ENCODE measurements around the gene RNF181.
"Not testable (repeated sequence)": the region's sequence is repeated elsewhere in the genome, so short reads cannot be mapped to it uniquely, and the experiment has no call there.

Gene RNF181

DNA sequence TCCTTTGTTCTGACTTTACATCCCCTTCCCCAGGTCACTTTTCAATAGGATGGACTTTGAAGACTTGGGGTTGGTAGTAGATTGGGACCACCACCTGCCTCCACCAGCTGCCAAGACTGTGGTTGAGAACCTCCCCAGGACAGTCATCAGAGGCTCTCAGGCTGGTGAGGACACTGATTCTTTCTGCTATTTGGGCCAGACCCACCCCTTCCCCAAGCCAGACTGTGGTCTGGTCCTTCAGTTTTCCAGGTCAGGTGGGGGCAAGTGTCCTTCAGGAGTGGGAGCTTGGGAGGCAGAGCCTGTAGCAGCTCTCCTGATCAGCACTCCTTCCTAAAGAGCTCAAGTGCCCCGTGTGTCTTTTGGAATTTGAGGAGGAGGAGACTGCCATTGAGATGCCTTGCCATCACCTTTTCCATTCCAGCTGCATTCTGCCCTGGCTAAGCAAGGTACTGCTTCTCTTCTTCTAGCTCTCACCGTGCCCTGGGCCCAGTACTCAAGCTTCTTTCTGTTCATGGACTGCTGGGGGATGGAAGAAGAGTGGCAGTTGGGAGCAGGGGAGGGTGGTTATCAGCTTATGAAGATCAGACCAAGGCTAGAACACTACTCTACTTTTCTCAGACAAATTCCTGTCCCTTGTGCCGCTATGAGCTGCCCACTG is 1.1 kb downstream of the RNF181 start:
- DNase-seq (ENCODE audit: low read depth) = no peak

DNA sequence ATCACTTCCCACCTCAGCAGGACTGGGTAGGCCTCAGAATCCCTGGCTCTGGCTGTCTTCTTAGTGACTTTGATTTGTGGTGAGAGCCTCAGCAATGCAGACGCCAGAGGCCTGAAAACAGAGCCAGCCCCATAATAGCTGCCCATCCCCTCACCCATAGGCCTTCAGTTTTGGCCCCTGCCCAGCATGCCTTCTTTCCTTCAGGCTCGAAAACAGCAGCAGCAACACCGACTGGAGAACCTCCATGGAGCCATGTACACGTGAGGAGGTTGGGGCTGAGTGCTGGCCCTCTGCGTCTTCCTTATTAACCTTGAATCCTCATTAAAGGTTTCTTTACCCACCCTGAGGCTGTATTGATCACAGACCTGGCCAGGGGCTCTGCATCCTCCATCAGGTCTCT is 1.7 kb downstream of the RNF181 start:
- DNase-seq (ENCODE audit: low read depth) = no peak

- no peak for DNase-seq (ENCODE audit: low read depth)
Observed at GRCh38 chr2:85598594-85599340, 3.2 kb downstream of the RNF181 start.

DNA sequence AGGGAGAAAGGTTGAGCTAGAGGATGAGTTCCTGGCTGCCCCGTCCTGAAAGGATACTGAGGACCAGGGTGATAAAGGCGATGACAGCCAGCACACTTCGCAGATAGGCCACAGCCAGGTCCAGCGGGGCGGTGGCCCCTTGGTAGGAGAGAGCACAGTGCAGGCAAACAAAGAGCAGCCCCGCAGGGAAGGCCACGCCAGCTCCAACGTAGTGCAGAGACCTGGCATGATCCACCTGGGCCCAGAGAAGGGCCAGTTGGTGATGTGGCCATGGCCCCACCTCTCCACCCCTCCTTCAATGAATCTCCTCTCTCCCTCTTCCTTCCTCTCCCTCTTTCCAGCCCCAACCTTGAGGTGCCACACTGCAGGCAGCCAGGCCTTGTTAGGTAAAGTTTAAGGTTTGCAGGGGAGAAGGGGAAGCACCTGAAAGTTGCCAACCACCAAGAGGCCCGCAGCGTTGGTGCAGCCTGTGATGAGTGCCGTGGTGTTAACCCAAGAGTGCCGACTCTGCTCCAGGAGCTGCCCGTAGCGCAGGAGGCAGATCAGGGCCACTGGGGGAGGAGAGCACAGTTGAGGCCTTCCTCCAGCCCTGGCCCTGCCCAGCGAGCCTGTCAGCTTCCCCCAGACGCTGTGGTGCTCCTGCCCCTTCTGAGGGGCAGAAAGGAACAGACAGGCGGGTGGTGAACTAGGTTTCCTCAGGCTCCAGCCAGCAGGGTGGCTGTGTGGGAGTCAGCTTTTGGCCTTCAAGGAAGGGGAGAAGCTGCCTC is 4.1 kb downstream of the RNF181 start:
- no peak for DNase-seq (ENCODE audit: low read depth)

DNA sequence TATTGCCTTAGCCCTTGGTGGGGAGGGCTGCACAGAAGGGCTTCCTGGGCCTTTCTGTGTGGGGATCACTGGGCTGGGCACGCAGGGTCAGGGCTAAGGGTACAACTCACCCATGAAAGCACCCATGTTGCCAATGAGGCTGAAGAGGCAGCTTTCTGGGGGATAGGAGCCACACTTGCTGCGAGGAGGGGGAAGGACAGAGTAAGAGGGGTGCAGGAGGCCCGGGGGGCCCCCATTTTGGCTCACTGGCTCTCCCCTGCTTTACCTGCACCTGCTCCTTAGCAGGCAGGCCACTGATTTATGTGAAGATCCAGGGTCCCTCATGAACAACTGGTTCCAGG is 4.7 kb downstream of the RNF181 start:
- no peak for DNase-seq (ENCODE audit: low read depth)

GRCh38 chr2:85600951-85601770 is 5.6 kb downstream of the RNF181 start:
- DNase-seq (ENCODE audit: low read depth) = no peak

GRCh38 chr2:85601771-85602475 is 6.4 kb downstream of the RNF181 start:
- no peak for DNase-seq (ENCODE audit: low read depth)

GRCh38 chr2:85602476-85603234 is 7.1 kb downstream of the RNF181 start, which contains the start of gene TMEM150A:
Gene TMEM150A, minus strand, starts transcription at chr2:85602698. Its CDS starts 750 bp downstream, at chr2:85601948.
- DNase-seq (ENCODE audit: low read depth) = peak; percentile 66

DNA sequence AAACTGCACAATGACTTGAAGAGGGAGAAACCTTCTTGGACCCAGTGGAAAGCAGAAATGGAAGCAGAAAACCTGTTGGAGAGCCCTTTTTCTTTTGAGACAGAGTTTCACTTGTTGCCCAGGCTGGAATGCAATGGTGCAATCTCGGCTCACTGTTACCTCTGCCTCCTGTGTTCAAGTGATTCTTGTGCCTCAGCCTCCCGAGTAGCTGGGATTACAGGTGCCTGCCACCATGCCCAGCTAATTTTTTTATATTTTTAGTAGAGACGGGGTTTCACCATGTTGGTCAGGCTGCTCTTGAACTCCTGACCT is 8.5 kb downstream of the RNF181 start:
- DNase-seq (ENCODE audit: low read depth) = not testable (repeated sequence)

DNA sequence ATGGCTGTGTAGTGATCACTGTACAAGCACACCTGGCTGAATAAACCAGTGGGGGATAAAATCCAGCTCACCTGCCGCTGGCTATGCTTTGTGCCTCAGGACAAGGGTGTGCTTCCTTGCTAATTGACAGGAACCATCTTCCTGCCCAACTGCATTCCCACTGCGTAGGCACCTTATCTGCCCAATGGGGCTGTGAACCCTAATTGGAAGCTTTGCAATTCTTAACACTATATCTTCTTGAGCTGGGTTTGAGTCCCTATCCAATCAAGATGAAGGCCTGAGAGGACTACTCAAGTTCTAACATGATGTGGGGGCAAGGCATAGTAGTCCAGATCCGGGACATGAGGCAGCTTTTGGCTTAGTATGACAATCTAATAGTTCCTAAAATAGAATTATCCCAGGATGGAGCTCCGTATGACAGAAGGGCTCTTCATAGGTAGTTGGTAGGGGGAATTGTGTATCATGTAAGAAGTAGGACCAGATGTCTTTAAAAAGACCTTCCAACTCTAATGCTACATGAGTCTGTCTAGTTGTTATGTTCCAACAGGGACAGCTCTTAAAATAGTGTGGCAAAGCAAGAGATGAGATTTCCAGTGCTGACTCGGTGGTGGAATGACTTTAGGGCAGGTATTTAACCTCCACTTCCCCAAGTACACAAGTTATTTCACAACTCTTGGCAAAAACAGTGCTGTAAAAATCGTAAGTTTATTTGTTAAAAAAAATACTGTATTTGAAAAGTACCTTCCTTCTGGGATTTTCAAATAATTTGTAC is 9.2 kb downstream of the RNF181 start:
- no peak for DNase-seq (ENCODE audit: low read depth)

DNA sequence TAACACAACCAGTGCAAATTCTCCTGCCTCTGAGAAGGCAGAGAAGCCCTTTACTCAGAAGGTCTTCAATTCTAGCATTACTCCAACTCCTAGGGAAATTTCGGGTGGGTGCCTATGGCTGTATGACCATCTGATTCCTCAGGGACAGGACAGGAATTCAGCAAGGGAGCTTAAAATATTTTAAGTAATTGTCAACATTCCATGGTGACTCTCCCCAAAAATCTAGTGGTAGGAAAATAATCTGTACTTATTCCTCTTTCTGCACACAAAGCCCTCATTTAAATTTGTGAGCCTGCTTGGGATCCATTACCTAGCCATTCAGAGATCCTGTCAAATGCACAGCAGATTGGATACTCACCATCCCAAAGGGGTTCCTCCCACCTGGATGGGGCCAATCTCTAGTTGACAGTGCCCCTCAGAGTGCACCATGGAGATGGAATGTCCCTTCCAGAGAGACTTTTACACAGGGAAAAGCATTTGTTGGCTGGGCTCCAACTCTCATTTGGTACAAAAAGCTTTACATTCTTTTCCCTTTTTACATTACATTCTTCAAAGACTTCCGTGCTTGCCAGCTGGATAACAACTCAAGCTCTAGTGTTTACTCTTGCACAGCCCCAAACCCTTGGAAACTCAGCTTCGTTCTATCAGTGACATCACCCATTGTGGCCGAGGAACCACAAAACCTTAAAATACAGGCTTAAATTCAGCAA is 10.0 kb downstream of the RNF181 start:
- DNase-seq (ENCODE audit: low read depth) = no peak

- DNase-seq (ENCODE audit: low read depth) = no peak
Observed at GRCh38 chr2:85606116-85606455, 10.5 kb downstream of the RNF181 start.

GRCh38 chr2:85607268-85608215 is 12.0 kb downstream of the RNF181 start:
- DNase-seq (ENCODE audit: low read depth) = no peak

DNA sequence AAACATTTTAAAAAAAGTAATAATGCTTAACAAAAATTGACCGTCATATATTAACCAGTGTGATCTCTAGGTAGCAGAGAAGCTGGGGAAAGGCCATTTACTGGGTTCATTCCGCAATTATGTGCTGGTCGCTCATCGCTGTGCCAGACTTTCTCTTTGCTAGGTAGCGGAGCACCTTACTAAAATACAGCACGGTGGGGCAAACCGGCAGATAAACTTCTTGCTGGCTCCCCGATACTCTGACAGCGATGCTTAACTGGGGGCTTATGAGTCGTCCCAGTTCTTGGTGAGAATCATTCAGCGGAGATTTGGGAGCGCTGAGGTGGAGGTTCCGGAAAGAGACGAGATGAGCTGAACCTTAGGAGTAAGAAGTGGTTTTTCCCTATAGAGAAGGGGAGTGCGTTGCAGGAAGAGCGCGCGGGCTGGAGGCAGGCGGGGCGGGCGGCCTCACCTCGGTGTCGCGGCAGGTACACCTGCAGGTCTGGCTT is 15.7 kb downstream of the RNF181 start:
- no peak for DNase-seq (ENCODE audit: low read depth)

DNA sequence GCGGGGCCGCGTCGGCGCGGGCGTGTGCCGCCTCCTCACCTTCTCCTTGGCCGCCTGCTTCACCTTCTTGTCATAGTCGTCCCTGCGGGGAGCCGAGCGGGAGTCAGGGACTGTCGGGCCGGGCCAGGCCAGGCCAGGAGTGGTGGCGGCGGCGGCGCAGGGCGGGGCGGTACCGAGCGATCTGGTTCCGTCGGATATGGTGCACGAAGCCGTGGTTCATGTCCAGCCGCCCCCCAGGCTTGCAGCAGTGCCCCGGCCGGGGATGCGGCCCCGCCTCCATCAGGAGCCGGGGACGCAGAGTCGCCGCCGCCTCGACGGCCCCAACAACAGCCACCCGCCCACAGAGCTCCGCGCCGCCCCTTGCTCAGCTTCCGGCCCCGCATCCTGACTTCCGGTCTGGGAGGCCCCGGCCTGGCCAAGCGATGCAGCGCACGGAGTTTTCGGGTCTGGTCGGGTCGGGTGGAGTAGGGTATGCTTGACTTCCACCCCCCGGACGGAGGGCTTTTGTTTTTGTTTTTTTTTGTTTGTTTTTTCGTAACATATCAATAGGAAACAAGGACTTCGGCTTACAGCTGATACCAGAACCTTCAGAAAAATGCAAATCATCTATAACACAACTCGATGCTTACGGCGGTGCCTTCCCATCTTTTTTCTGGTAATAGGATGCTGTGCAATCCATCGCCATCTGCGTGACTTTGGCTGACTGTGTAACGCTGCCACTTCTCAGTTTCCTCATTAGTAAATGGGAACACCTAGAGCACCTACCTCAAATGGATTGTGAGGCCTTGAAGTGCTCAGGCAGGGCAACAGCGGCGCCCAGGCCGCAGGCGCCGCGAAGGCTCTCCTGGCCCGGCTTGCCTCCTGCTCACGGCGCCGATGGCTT is 16.4 kb downstream of the RNF181 start, which contains the start of gene C2orf68:
Gene C2orf68 (minus strand): TSS at position 362 of the 883 bp plus-strand sequence. CDS start 82 bp downstream, at position 280.
- peak; percentile 62 for DNase-seq (ENCODE audit: low read depth)

DNA sequence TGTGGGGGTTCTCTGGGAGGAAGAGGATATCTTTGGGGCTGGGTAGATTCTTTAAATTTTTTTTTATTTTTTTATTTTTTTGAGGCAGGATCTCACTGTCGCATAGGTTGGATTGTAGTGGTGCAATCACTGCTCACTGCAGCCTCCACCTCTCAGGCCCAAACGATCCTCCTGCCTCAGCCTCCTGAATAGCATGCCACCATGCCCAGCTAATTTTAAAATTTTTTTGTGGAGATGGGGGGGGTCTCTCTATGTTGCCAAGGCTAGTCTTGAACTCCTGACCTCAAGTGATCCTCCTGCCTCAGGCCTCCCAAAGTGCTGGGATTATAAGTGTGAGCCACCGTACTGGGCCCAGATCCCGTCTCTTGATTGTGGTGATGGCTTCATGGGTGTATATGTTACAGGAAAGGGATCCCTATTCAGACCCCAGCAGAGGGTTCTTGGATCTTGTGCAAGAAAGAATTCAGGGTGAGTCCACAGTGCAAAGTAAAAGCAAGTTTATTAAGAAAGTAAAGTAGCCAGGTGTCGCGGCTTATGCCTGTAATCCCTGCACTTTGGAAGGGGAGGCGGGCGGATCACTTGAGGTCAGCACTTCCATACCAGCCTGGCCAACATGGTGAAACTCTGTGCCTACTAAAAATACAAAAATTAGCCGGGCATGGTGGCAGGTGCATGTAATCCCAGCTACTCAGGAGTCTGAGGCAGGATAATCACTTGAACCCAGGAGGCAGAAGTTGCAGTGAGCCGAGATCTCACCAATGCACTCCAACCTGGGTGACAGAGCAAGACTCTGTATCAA is 18.4 kb downstream of the RNF181 start:
- DNase-seq (ENCODE audit: low read depth) = no peak

All from stimulated activated CD8-positive, alpha-beta memory T cell treated with anti-CD3 and anti-CD28 coated beads, Interleukin-15, amount 100 ng/mL, for 1 hour (primary cell).